HG03520 (cell line): ENCODE results near the gene FTCD.
"Not testable (repeated sequence)": the region's sequence is repeated elsewhere in the genome, so short reads cannot be mapped to it uniquely, and the experiment has no call there.

Source experiments
- ATAC-seq: cut with Tn5 transposase; IDR thresholded peaks from one replicate; pipeline ENCODE4 v1.9.1; 2021; ENCODE audit warnings: mild to moderate bottlenecking, moderate library complexity; ENCODE audit not compliant: unreplicated experiment

The FTCD gene

DNA sequence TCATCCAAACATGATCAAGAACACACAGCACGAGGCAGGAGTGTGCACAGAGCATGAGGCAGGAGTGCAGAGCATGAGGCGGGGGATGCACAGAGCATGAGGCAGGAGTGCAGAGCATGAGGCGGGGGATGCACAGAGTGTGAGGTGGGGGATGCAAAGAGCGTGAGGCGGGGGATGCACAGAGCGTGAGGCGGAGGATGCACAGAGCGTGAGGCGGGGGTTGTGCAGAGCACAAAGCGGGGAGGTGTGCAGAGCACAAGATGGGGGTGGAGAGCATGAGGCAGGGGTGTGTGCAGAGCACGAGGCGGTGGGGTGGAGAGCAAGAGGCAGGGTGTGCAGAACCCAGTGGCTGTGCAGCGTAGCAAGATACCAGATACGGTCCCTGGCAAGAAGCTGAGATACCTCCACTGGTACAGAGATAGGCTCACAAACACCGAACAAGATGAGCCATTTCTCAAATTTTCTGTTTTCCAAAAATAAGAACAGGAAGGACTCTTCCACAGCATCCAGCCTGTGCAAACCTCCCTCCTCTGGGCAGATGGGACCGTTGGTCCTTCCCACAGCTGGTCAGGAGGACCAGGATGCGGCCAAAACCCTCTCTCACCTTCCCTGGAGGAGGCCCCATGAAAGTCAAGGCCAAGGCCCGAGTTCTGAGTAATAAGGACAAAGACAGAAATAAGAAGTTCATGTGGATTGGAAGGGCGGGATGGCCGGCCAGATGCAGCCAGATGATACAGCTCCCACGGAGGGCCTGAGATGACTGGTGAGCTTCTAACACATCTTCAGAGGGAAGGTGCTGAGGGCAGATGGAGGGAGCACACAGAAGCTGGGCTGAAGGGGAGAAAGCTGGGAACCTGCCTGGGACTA lies 16.9 kb upstream of the FTCD start:
- no peak for ATAC-seq

DNA sequence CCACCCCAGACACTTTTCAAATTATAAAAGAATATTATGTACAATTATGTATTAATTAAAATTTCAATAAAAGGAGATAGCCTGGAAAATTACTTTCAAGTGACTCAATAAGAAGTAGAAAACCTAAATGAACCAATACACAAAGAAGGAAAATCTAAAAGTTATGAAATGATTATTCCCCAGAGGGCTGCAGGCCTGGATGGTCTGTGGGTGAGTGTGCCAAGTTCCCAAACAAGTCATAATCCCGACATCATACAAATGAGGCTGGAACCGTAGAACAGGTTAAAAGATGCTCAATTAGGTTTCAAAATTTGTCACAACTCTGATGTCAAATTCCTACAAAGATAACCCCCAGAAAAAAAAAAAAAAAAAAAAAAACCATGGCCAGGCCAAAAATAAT lies 16.2 kb upstream of the FTCD start:
- no peak for ATAC-seq

GRCh38 chr21:46170436-46171193 lies 15.2 kb upstream of the FTCD start:
- not testable (repeated sequence) for ATAC-seq

DNA sequence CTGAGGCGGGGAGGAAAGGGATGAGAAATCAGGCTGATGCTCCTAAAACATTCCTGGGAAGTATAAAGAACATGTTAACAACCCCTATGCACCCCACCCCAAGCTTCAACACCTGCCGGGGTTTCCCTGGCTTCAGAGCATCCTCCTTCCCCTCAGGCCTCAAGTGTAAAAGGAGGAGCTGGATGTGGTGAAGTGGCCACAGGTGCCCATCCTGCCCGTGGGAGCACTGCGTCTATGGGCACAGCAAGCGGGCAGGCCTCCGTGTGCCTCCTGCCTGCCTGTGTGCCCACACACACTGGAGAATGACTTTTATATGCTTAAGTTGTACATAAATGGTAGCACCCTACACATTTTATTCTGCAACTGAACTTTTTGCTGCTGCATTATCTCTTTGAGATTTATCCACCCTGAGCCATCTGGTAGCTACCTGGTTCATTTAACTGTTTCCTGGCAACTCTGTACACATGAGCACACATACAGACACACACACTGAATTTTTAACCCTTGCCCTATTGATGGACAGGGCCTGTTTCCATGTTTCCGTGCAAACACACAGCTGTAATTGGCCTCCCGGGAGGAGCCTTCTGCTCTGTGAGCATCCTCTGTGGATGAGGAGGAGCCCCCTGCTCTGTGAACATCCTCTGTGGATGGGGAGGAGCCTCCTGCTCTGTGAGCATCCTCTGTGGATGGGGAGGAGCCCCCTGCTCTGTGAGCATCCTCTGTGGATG lies 13.4 kb upstream of the FTCD start:
- no peak for ATAC-seq

- no peak for ATAC-seq
Observed at GRCh38 chr21:46168238-46168637, 12.9 kb upstream of the FTCD start.

GRCh38 chr21:46165098-46165497 lies 9.7 kb upstream of the FTCD start:
- no peak for ATAC-seq

- no peak for ATAC-seq
Observed at GRCh38 chr21:46163380-46163779, 8.0 kb upstream of the FTCD start.

- ATAC-seq = no peak
Observed at GRCh38 chr21:46161633-46162592, 6.5 kb upstream of the FTCD start.

DNA sequence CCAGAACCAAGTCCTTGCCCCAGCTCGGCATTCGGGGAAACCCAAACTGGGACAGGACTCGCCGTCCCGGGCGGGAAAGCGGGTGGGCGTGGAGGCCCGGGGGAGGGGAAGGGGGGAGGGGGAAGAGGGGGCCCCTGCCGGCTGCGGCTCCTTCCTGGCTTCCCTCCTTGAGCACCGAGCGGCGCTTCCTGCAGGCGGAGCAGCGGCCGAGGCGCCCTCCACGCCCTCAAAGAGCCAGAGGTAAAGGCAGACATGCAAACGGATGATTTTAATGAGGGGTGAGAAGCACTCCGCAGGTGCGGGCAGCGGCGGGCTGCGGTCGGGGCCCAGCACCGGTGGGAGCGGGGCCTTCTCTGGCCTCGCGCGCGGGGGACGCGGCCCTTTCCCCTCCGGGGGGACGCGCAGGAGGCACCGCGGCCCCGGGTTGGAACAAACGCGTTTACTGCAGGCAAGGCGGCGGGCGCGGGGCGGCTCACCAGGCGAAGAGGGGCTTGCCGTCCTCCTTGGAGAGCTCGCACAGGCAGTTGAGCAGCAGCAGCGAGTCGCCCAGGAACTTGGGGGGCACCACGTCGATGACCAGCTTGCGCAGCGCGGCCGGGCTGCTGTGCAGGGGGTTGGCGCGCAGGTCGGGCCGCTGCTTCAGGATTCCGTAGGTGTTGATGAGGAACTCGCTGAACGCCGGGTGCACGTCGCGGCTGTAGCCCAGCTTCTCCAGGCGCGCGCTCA lies 5.7 kb upstream of the FTCD start:
- ATAC-seq = no peak

- no peak for ATAC-seq
Observed at GRCh38 chr21:46160657-46160906, 5.2 kb upstream of the FTCD start.

DNA sequence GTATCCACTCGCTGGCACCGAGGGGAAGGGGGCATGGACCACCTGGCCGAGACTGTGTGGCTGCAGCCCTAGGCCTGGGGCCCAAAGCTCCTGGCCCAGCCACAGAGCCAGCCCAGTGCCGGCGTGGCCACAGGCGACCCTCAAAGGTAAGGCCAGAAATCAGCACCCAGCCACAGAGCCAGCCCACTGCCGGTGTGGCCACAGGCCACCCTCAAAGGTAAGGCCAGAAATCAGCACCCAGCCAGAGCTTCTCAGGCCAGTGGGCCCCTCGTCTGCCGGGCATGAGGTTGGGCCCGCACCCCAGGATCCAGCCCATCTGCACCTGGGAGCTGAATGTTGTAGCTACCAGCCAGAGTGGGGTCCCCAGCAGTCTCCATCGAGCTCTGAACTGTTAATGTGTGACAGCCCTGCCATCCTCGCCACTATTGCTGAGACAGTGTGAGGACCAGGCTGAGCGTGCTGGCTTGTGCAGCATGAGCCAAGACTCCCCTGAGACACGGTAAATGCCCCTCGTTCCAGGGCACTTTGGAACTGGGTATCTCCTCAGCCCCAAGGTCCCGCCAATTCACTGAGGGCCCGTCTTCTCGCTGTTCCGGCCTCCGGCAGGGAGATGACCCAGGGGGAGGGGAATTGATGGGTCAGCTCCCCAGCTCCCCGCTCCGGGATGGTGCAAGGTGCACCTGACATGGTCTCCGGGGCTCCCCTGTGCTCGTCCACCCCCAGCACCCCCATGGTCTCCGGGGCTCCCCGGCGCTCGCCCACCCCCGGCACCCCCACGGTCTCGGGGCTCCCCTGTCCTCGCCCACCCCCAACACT lies 4.7 kb upstream of the FTCD start:
- no peak for ATAC-seq

GRCh38 chr21:46159390-46159789 lies 4.0 kb upstream of the FTCD start:
- ATAC-seq = no peak

DNA sequence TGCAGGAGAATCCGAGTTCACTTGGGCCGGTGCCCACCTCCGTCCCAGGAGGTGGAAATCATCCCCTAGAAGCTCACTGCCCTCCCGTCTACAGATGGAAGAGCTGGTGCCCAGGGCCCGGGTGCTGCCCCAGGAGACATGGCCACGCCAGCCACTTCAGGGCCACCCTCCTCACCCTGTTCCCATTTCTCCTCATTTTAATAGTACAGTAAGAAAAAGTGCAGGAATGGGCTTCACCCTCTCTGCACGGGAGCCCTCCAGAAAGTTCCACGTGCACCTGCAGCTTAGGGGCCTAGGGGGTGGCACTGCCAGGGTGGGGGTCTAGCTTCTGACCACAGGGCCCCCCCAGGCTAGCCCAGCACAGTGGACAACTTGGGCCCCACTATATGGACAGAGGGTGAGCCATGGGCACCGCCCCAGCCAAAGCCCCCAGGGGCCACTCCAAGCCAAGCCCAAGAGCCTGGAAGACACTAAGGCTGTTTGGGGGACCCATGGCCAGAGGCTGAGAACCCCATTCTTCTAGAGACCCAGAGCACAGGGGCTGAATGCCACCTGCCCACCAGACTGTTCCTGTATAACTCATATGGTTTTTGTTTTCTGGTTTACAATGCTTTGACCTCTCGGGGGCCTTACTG lies 3.4 kb upstream of the FTCD start:
- no peak for ATAC-seq

DNA sequence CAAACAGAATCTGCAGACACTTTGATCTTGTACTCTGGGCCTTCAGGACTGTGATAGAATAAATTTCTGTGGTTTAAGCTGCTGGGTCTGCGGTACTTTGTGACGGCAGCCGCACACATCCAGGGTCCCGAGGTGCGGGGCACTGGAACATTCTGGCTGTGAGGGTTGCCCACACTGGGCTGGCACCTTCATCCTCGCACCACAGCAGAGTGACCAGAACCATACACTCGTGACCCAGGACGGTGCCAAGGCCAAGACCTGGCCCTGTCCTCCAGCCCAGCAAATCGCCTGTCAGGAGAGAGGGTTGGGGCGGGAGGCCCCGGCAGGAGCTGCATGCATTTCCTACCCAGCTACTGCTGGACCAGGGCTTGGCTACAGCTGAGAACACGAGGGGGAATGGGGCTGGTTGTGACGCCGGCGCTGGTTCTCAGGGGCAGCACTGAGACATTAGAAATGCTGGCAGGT lies 2.6 kb upstream of the FTCD start:
- ATAC-seq = no peak

GRCh38 chr21:46157396-46157986 lies 2.1 kb upstream of the FTCD start:
- ATAC-seq = no peak

DNA sequence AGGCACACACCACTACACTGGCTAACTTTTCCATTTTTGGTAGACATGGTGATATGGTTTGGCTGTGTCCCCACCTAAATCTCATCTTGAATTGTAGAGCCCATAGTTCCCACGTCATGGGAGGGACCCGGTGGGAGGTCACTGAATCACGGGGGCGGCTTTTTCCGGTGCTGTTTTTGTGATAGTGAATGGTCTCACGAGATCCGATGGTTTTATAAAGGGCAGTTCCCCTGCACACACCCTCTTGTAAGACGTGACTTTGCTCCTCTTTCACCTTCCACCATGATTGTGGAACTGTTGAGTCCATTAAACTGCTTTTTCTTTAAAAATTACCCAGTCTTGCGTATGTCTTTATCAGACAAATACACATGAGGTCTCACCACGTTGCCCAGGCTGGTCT lies 1.3 kb upstream of the FTCD start:
- ATAC-seq = no peak

GRCh38 chr21:46156378-46156645 lies 933 bp upstream of the FTCD start:
- ATAC-seq = no peak

- ATAC-seq = no peak
Observed at GRCh38 chr21:46154955-46155513, 345 bp downstream of the FTCD start.
